GM12891 (cell line): ENCODE data around the gene OSTM1.

Experiments
- DNase-seq: peaks from one replicate; pipeline ENCODE4 v3.0.0; 2011; ENCODE audit warnings: low spot score; ENCODE audit not compliant: insufficient read length
- FAIRE-seq: peaks from 2 replicates; lab custom pipeline; 2011; peaks lifted over from hg19 to GRCh38; lab: Jason Lieb, UNC
- PAX5 ChIP-seq: IDR thresholded peaks from 2 replicates; pipeline ENCODE4 v1.6.1; 2011; ENCODE audit warnings: low read length, moderate library complexity, mild to moderate bottlenecking; ENCODE audit not compliant: insufficient read depth, severe bottlenecking
- POLR2A ChIP-seq: IDR thresholded peaks from 2 replicates; pipeline ENCODE4 v1.6.1; 2011; ENCODE audit warnings: low read depth, low read length, control low read depth
- POLR2AphosphoS5 ChIP-seq: IDR thresholded peaks from 2 replicates; pipeline ENCODE4 v1.6.1; 2011; ENCODE audit warnings: low read depth, low read length, control low read depth
- POU2F2 ChIP-seq: IDR thresholded peaks from 2 replicates; pipeline ENCODE4 v1.6.1; 2011; ENCODE audit warnings: low read depth, mild to moderate bottlenecking, control low read depth, low read length, moderate library complexity
- SPI1 ChIP-seq: IDR thresholded peaks from 2 replicates; pipeline ENCODE4 v1.6.1; 2011; ENCODE audit warnings: low read depth, low read length, control low read depth
- TAF1 ChIP-seq: IDR thresholded peaks from 2 replicates; pipeline ENCODE4 v1.6.1; 2011; ENCODE audit warnings: low read depth, low read length, control low read depth

The OSTM1 gene

DNA sequence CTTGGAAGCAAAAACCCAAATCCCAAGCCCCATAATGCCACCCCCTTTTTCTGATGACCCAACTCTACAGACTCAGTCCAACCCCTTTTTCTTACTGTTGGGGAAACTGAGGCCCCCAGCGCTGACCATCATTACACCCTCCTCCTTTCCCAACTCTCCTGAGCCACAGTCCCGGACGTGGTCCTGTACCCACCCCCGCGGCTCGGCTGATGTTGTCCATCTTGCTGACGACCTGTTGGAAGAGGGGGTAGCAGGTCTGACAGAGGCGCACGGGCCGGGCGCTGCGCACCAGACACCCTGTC lies 533 bp downstream of the OSTM1 start:
- no peak for TF ChIP-seq POU2F2
- no peak for TF ChIP-seq POLR2A
- no peak for TF ChIP-seq POLR2AphosphoS5
- no peak for TF ChIP-seq PAX5
- TF ChIP-seq TAF1, result no peak
- TF ChIP-seq SPI1, result no peak
- DNase-seq, result no peak
- no peak for FAIRE-seq

- TF ChIP-seq SPI1 (no peak), PAX5 (no peak), POLR2AphosphoS5 (no peak), TAF1 (no peak), POU2F2 (no peak), POLR2A (no peak)
- FAIRE-seq, result no peak
- DNase-seq, result no peak
Observed at GRCh38 chr6:108071736-108072276, 2.7 kb downstream of the OSTM1 start.

DNA sequence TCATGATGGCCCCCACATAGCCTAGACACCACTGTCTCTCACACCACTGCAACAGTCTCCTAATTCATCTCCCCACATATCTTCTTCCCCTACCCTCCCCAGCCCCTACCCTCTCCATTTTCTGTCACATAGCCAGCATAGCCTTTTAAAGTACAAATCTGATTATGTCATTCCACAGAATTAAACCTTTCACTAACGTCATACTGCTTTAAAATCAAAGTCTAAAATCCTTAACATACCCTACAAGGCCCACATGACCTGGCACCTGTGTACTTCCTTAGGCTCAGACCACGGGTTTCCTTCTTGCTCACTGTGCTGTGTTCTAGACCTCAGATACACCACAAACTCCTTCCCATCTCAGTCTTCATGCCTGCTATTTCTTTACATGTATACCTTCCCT lies 5.9 kb downstream of the OSTM1 start:
- no peak for DNase-seq
- FAIRE-seq, result peak; percentile 81
- TF ChIP-seq POLR2AphosphoS5, result no peak
- TF ChIP-seq SPI1, result no peak
- TF ChIP-seq TAF1, result no peak
- TF ChIP-seq POU2F2, result no peak
- no peak for TF ChIP-seq POLR2A
- TF ChIP-seq PAX5, result no peak

DNA sequence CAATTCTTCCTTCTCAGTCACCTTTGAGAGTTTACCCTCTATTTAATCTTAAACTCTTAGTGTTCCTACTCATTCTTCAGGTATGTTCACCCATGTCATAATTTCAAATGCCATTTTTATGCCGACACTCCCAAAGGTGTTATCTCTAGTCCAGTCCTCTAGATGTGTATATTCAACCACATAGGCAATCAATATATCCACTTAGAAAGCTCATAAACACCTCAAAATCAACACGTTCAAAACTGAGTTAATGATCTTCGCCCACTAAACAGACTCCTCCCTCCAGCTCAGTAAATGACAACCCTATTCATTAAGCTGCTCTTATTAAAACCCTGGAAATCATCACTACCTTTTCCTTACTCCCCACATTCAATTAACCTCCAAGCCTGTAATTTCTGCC lies 6.4 kb downstream of the OSTM1 start:
- no peak for FAIRE-seq
- DNase-seq, result no peak
- TF ChIP-seq PAX5, result no peak
- TF ChIP-seq POU2F2, result no peak
- TF ChIP-seq SPI1, result no peak
- TF ChIP-seq POLR2A, result no peak
- TF ChIP-seq POLR2AphosphoS5, result no peak
- TF ChIP-seq TAF1, result no peak

DNA sequence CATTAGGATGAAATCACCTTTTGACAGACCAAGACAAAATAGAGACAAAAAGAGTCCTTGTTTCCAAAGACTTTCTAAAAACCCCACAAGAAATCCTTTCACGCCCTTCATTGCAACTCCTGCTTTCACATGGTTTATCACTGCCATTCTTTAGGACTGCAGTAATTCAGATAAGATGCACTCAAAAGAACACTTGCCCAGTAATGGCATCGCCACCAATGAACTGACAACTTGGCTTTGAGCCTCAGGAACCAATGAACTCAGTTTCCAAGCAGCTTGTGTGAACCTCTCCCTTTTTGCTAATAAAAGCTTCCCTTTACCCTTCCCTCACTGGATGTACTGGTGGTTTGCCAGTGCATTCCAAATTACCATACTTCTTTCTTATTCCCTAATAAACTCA lies 21.8 kb downstream of the OSTM1 start:
- DNase-seq (no peak), FAIRE-seq (no peak)
- TF ChIP-seq TAF1, result no peak
- no peak for TF ChIP-seq POLR2AphosphoS5
- no peak for TF ChIP-seq SPI1
- no peak for TF ChIP-seq POU2F2
- no peak for TF ChIP-seq PAX5
- TF ChIP-seq POLR2A, result no peak

DNA sequence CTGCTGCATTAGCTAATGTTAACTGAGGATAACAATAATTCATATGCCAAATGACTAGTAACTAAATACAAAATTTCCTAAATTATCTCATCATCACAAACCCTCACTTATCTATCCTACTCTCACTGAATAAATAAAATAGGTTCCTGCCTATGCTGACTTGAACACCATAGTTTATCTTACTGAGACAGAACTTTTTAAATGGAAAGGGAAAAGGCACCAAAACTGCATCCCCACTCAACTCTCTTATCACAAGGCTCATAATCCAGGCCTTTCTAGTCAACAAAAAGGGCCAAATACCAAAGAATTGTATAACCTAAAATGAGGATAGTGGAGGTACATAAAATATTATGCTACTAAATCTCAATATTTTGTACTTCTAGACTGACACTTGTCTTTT lies 23.1 kb downstream of the OSTM1 start:
- DNase-seq, result no peak
- no peak for FAIRE-seq
- TF ChIP-seq PAX5 (no peak), POLR2A (no peak), POU2F2 (no peak), SPI1 (no peak), TAF1 (no peak), POLR2AphosphoS5 (no peak)

DNA sequence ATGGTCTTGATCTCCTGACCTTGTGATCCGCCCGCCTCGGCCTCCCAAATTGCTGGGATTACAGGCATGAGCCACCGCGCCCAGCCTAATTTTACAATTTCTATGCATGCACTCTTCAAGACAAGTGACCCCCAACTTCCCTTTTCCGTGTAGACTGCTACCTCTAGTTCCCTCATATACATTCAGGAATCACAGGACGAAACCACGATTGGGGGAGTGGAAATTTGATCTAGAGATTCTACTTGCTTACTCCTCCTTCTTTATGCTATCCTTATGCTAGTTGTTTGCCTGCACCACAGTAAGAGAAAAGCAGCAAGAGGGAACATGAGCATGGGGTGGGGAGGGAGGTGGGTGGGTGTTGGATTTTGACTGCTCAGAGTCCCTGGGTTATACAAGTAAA lies 34.9 kb downstream of the OSTM1 start:
- FAIRE-seq, result no peak
- TF ChIP-seq PAX5 (no peak), POLR2A (no peak), POU2F2 (no peak), POLR2AphosphoS5 (no peak)
- no peak for DNase-seq

DNA sequence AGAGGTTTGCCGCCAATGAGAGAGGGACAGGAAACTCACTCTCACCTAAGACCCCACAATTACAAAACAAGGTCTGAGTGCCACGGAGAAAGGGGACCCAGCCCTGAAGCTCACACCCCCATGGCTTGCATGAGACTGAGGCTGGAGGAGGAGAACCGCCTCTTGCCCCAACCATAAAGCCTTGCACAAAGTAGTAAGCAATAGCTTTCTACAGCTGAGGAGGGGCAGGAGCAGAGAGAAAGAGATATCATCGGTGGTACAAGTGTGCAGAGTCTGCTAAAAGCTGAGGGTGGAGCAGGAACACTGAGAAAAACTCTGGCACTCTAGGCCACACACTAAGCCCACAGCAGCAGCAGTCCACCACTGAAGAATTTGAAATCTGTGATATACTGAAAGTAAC lies 37.7 kb downstream of the OSTM1 start:
- DNase-seq, result no peak
- no peak for FAIRE-seq
- TF ChIP-seq TAF1 (no peak), SPI1 (no peak), PAX5 (no peak), POLR2AphosphoS5 (no peak), POU2F2 (no peak), POLR2A (no peak)

DNA sequence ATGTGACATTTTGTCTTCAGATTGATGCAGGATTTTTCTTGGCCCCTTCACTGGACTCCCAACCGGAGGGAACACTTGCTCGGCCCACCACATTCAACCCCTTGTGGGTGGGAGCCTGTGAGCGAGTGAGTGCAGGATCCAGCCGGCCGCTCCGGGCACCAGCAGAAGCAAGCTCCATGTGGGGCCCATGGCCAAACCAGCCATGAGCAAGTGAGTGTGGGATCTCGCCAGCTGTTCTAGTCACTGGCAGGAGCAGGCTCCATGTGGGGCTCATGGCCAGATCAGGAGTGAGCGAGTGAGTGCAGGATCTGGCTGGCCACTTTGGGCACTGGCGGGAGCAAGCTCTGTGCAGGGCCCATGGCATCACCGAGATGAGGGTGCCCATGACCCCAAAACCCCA lies 42.6 kb downstream of the OSTM1 start:
- FAIRE-seq (no peak), DNase-seq (no peak)
- TF ChIP-seq POLR2AphosphoS5 (no peak), TAF1 (no peak), POU2F2 (no peak), POLR2A (no peak), PAX5 (no peak)

DNA sequence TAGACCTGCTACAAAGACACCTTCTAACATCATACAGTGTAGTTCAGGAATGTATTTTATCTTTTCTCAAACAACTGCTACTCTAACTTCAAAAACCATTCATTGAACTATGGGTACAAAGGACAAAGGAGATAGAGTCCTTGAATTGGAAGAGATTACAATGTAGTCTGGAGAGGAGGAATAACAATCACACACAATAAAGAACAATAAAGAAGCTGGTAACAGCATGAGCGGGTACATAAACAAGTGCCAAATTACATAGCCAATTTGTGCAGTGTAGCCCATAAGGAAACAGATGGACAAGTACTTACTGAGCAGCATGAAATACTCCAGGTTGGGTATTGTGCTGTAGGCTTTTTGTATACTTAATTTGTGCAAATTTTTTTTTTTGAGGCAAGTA lies 44.3 kb downstream of the OSTM1 start:
- FAIRE-seq (no peak), DNase-seq (no peak)
- TF ChIP-seq PAX5, result no peak
- TF ChIP-seq TAF1, result no peak
- no peak for TF ChIP-seq POLR2A
- no peak for TF ChIP-seq POU2F2
- TF ChIP-seq POLR2AphosphoS5, result no peak
- TF ChIP-seq SPI1, result no peak

GRCh38 chr6:108029226-108029921 lies 45.2 kb downstream of the OSTM1 start:
- DNase-seq, result no peak
- no peak for FAIRE-seq
- TF ChIP-seq POLR2A, result no peak
- TF ChIP-seq POLR2AphosphoS5, result no peak
- no peak for TF ChIP-seq SPI1
- TF ChIP-seq PAX5, result no peak
- no peak for TF ChIP-seq TAF1
- TF ChIP-seq POU2F2, result no peak
